IMR-90 (cell line): ENCODE results near the gene CYB561A3. TPM values are rescaled to one million over a fixed set of nuclear protein-coding genes. Genes with fewer than 3 reads are reported as not detected.

Experiments
- ATAC-seq: fragments of 200-7000 bp; cut with Tn5 transposase; 2 replicates; pipeline ENCODE4 v1.9.1; 2020; ENCODE audit warnings: low read depth, mild to moderate bottlenecking, moderate library complexity
- BruUV-seq: library from RNA; stranded (reverse); fragments of 400-500 nt; replicated peaks from 2 replicates; lab custom pipeline; 2021; lab: Mats Ljungman, UMichigan
- CTCF ChIA-PET: fragments of 300-600 bp; formaldehyde crosslinking; extraction: SDS; loops from one replicate; lab custom pipeline; 2021; ENCODE audit warnings: antibody characterized with exemption; lab: Yijun Ruan, JAX
- POLR2A ChIA-PET: fragments of 300-600 bp; sonication (Branson Sonifier 250); formaldehyde crosslinking; loops from one replicate; lab custom pipeline; 2022; ENCODE audit warnings: antibody characterized with exemption; ENCODE audit not compliant: unreplicated experiment; lab: Charles Lee
- DNase-seq: peaks from one replicate; pipeline ENCODE4 v3.0.0; 2013
- H2AFZ ChIP-seq: replicated peaks from 2 replicates; pipeline ENCODE3; 2013; ENCODE audit warnings: low read length, mild to moderate bottlenecking; ENCODE audit not compliant: poor library complexity
- H2AK5ac ChIP-seq: 2 replicates; pipeline ENCODE4 v1.6.1; 2013; ENCODE audit warnings: low read depth, low read length, inconsistent platforms
- H2AK9ac ChIP-seq: replicated peaks from 2 replicates; pipeline ENCODE3; 2013; ENCODE audit warnings: mild to moderate bottlenecking, low read depth, low read length, moderate library complexity; ENCODE audit not compliant: poor library complexity
- H2BK120ac ChIP-seq: 2 replicates; pipeline ENCODE4 v1.6.1; 2013; ENCODE audit warnings: low read depth, low read length, inconsistent platforms
- H2BK15ac ChIP-seq: 3 replicates; pipeline ENCODE4 v1.6.1; 2013; ENCODE audit warnings: low read depth, low read length, inconsistent platforms
- H2BK20ac ChIP-seq: 2 replicates; pipeline ENCODE4 v1.6.1; 2013; ENCODE audit warnings: low read depth, mild to moderate bottlenecking, inconsistent platforms, low read length, moderate library complexity
- H2BK5ac ChIP-seq: 2 replicates; pipeline ENCODE4 v1.6.1; 2013; ENCODE audit warnings: mild to moderate bottlenecking, low read depth, low read length, inconsistent platforms; ENCODE audit not compliant: poor library complexity, severe bottlenecking
- H3K14ac ChIP-seq: replicated peaks from 2 replicates; pipeline ENCODE4 v1.6.1; 2013; ENCODE audit warnings: low read depth, low read length, inconsistent platforms
- H3K18ac ChIP-seq: 2 replicates; pipeline ENCODE4 v1.6.1; 2013; ENCODE audit warnings: low read depth, low read length, control low read depth
- H3K23ac ChIP-seq: 2 replicates; pipeline ENCODE4 v1.6.1; 2013; ENCODE audit warnings: low read depth, low read length, inconsistent platforms
- H3K27ac ChIP-seq: 2 replicates; pipeline ENCODE4 v1.5.1; 2013; ENCODE audit warnings: mild to moderate bottlenecking, control low read depth, low read length; ENCODE audit not compliant: insufficient read depth
- H3K27me3 ChIP-seq: 2 replicates; pipeline ENCODE4 v1.6.1; 2013; ENCODE audit warnings: low read length; ENCODE audit not compliant: control insufficient read depth, insufficient read depth
- H3K36me3 ChIP-seq: 2 replicates; pipeline ENCODE4 v1.6.1; 2013; ENCODE audit warnings: low read length, mixed read lengths; ENCODE audit not compliant: control insufficient read depth, insufficient read depth
- H3K4ac ChIP-seq: 2 replicates; pipeline ENCODE4 v1.6.1; 2013; ENCODE audit warnings: low read depth, low read length, inconsistent platforms
- H3K4me1 ChIP-seq: 2 replicates; pipeline ENCODE4 v1.6.1; 2013; ENCODE audit warnings: low read length, mixed read lengths; ENCODE audit not compliant: control insufficient read depth, insufficient read depth
- H3K4me2 ChIP-seq: 2 replicates; pipeline ENCODE4 v1.6.1; 2013; ENCODE audit warnings: low read depth, mild to moderate bottlenecking, control low read depth, low read length, moderate library complexity
- H3K4me3 ChIP-seq: 2 replicates; pipeline ENCODE4 v1.5.1; 2013; ENCODE audit warnings: low read depth, mild to moderate bottlenecking, control low read depth, low read length, moderate library complexity; ENCODE audit not compliant: insufficient read depth
- H3K56ac ChIP-seq: 2 replicates; pipeline ENCODE4 v1.6.1; 2013; ENCODE audit warnings: low read length, inconsistent platforms; ENCODE audit not compliant: insufficient read depth; ENCODE audit errors: extremely low read depth
- H3K79me1 ChIP-seq, 2 experiments: 2 replicates each; pipeline ENCODE4 v1.6.1; 2013; ENCODE audit warnings: low read length in 2 of 2, inconsistent platforms in 1 of 2, low read depth in 1 of 2
- H3K9ac ChIP-seq: 2 replicates; pipeline ENCODE4 v1.6.1; 2013; ENCODE audit warnings: low read depth, low read length, control low read depth
- H3K9me1 ChIP-seq: 2 replicates; pipeline ENCODE4 v1.6.1; 2013; ENCODE audit warnings: low read length, inconsistent platforms; ENCODE audit not compliant: insufficient read depth
- H3K9me3 ChIP-seq: 2 replicates; pipeline ENCODE4 v1.6.1; 2013; ENCODE audit warnings: low read length; ENCODE audit not compliant: control insufficient read depth, insufficient read depth
- H4K20me1 ChIP-seq: 2 replicates; pipeline ENCODE4 v1.6.1; 2013; ENCODE audit warnings: low read length, inconsistent platforms; ENCODE audit not compliant: insufficient read depth
- H4K5ac ChIP-seq: 2 replicates; pipeline ENCODE4 v1.6.1; 2013; ENCODE audit warnings: mild to moderate bottlenecking, low read depth, low read length, control low read depth
- H4K8ac ChIP-seq, 2 experiments: 2 replicates each; pipeline ENCODE4 v1.6.1; 2013; ENCODE audit warnings: low read depth in 2 of 2, low read length in 2 of 2, control low read depth in 1 of 2, inconsistent platforms in 1 of 2
- H4K91ac ChIP-seq: 2 replicates; pipeline ENCODE4 v1.6.1; 2013; ENCODE audit warnings: low read depth, low read length, inconsistent platforms; ENCODE audit not compliant: insufficient read depth
- BHLHE40 ChIP-seq: fragments of 150-350 bp; IDR thresholded peaks from 2 replicates; pipeline ENCODE4 v1.6.1; 2016; ENCODE audit warnings: mild to moderate bottlenecking, low read depth, low read length
- CEBPB ChIP-seq: IDR thresholded peaks from 2 replicates; pipeline ENCODE4 v1.6.1; 2012; ENCODE audit warnings: low read depth, low read length, improper control_type of control experiment
- CHD1 ChIP-seq: IDR thresholded peaks from 2 replicates; pipeline ENCODE4 v1.6.1; 2012; ENCODE audit warnings: low read depth, low read length, improper control_type of control experiment
- ELK1 ChIP-seq: fragments of 150-350 bp; IDR thresholded peaks from 2 replicates; pipeline ENCODE4 v1.6.1; 2016; ENCODE audit warnings: low read depth, mild to moderate bottlenecking, low read length, moderate library complexity, borderline replicate concordance
- FOS ChIP-seq: fragments of 150-350 bp; IDR thresholded peaks from 2 replicates; pipeline ENCODE4 v1.6.1; 2016; ENCODE audit warnings: low read depth, low read length
- MAFK ChIP-seq: IDR thresholded peaks from 2 replicates; pipeline ENCODE4 v1.6.1; 2012; ENCODE audit warnings: low read depth, low read length, improper control_type of control experiment
- MAZ ChIP-seq: IDR thresholded peaks from 2 replicates; pipeline ENCODE4 v1.6.1; 2012; ENCODE audit warnings: low read depth, mild to moderate bottlenecking, low read length, improper control_type of control experiment, moderate library complexity, borderline replicate concordance
- MXI1 ChIP-seq: IDR thresholded peaks from 2 replicates; pipeline ENCODE4 v1.6.1; 2012; ENCODE audit warnings: low read depth, mild to moderate bottlenecking, low read length, moderate library complexity, borderline replicate concordance
- NFE2L2 ChIP-seq: fragments of 150-350 bp; IDR thresholded peaks from 2 replicates; pipeline ENCODE4 v1.6.1; 2016; ENCODE audit warnings: low read depth, mild to moderate bottlenecking, low read length
- RCOR1 ChIP-seq: IDR thresholded peaks from 2 replicates; pipeline ENCODE4 v1.6.1; 2012; ENCODE audit warnings: mild to moderate bottlenecking, low read length, improper control_type of control experiment; ENCODE audit not compliant: insufficient replicate concordance
- WGBS, 2 experiments: methylation state at CpG; one replicate each; pipeline versions ENCODE4 v1.1.5 to v1.1.7; 2013; ENCODE audit warnings: missing lambda C conversion rate in 2 of 2; ENCODE audit not compliant: insufficient read length in 1 of 2; ENCODE audit errors: extremely low coverage in 2 of 2; 5-methylcytosine and 5-hydroxymethylcytosine counted together
- dilution Hi-C: fragments of 300-500 bp; cut with HindIII; formaldehyde crosslinking; loops from one replicate; pipeline ENCODE4 v1.14.3; 2018; ENCODE audit warnings: low sequenced_read_pairs; ENCODE audit not compliant: unreplicated experiment
- in situ Hi-C: fragments of 300-500 bp; cut with MboI; formaldehyde crosslinking; loops from 3 replicates; pipeline ENCODE4 v1.14.3; 2019; ENCODE audit warnings: low sequenced_read_pairs, inconsistent platforms, mixed read lengths
- intact Hi-C: fragments of 100-400 bp; cut with micrococcal nuclease; formaldehyde crosslinking; loops from 2 replicates; pipeline ENCODE4 v1.10.0; 2022
- polyA plus RNA-seq, 3 experiments: library from polyadenylated mRNA; depleted of rRNA; stranded (reverse); fragments of >200 nt; gene quantifications; 2 replicates each; pipeline ENCODE4 v1.2.3, GENCODE V29; 2012; ENCODE audit warnings: low replicate concordance in 1 of 3
- total RNA-seq: library from RNA; depleted of rRNA; stranded (reverse); fragments of >200 nt; gene quantifications from 2 replicates; pipeline ENCODE4 v1.2.3, GENCODE V29; 2012

Gene CYB561A3
- total and polyA plus RNA-seq, 2 of the 4 experiments (the other 2 are of a cell fraction) = 13.6 to 39.2 TPM

GRCh38 chr11:61378713-61379313 lies 17.1 kb upstream of the CYB561A3 start:
- peak overlapping the region; percentile 52; the same call in 1 of the 2 replicates for H4K5ac ChIP-seq
- peak overlapping the region; percentile 85 for H3K18ac ChIP-seq
- ChIA-PET POLR2A (interaction anchor here (0.6 kb wide), 1 partner anchor 10 kb away, joined by 3 read pairs; no protein-coding TSS in a partner anchor), CTCF (interaction anchor here (1.0 kb wide), 3 partner anchors 30 to 44 kb away, joined by 3 to 7 read pairs (median 5); no protein-coding TSS in a partner anchor)
- peak overlapping the region; percentile 75 for H4K91ac ChIP-seq
- no peaks in the 10 kb centered on the region for H3K27me3 ChIP-seq
- ATAC-seq (peak; percentile 94), DNase-seq (peak; percentile 97)
- WGBS, 2 experiments = 80% methylated on average over 1 of the region's 5 CpGs; no CpG with 5 or more reads in 1 of the 2 experiments
- peaks cover 11% of the 10 kb centered on the region for H3K4me1 ChIP-seq
- H3K4me3 ChIP-seq = no peak overlapping the region
- H2BK5ac ChIP-seq = peak overlapping the region; percentile 95
- no peaks in the 10 kb centered on the region for H3K9me3 ChIP-seq
- peak overlapping the region; percentile 94 for H3K27ac ChIP-seq
- peak overlapping the region; percentile 44; the same call in 1 of the 2 replicates for H2AK5ac ChIP-seq
- no peaks in the 10 kb centered on the region; the same call in 1 of the 2 replicates for H3K36me3 ChIP-seq
- peaks cover 3% of the 10 kb centered on the region; the same call in 1 of the 2 replicates for H3K9me1 ChIP-seq
- 0 out of 2 replicates have a peak overlapping the region, but pooled peaks have one; percentile 8 for H3K23ac ChIP-seq
- no peak overlapping the region for H2AK9ac ChIP-seq
- dilution Hi-C loops = no loop called here
- peak overlapping the region; percentile 84 for H2BK20ac ChIP-seq
- peak overlapping the region; percentile 56; the same call in 1 of the 2 replicates for H3K14ac ChIP-seq
- H3K56ac ChIP-seq = no peak overlapping the region
- H4K8ac ChIP-seq = peak overlapping the region; percentile 54 to 78; a peak in 3 of 4 replicates
- H2BK120ac ChIP-seq = peak overlapping the region; percentile 77
- H3K9ac ChIP-seq = peak overlapping the region; percentile 24; the same call in 1 of the 2 replicates
- H3K79me1 ChIP-seq = peaks cover 0 to 4% of the 10 kb centered on the region in 2 experiments; a peak in 2 of 4 replicates
- H4K20me1 ChIP-seq = no peaks in the 10 kb centered on the region; the same call in 1 of the 2 replicates
- in situ Hi-C loops = no loop called here
- BruUV-seq = no TSS peak
- H3K4me2 ChIP-seq = peak overlapping the region; percentile 49
- peak overlapping the region; percentile 78 for H3K4ac ChIP-seq
- no peak overlapping the region for H2AFZ ChIP-seq
- TF ChIP-seq MAFK (peak; percentile 58; the same call in 1 of the 2 replicates), ELK1 (no peak), NFE2L2 (peak; percentile 74; the same call in 1 of the 2 replicates), MAZ (0 out of 2 replicates have a peak, but pooled peaks have one; percentile 13), CEBPB (peak; percentile 99), BHLHE40 (no peak), RCOR1 (no peak), FOS (peak; percentile 89), MXI1 (peak; percentile 52; the same call in 1 of the 2 replicates), CHD1 (no peak)
- H2BK15ac ChIP-seq = peak overlapping the region; percentile 71; the same call in 1 of the 3 replicates
- intact Hi-C loops = loop anchor here (1.0 kb wide), 1 partner anchor 10 kb away; no protein-coding TSS in a partner anchor
